NT2/D1 (cell line): ENCODE measurements around the gene PURA.

Experiments used
- SUZ12 ChIP-seq: IDR thresholded peaks from 2 replicates; pipeline ENCODE4 v1.6.1; 2011; ENCODE audit not compliant: insufficient read length, insufficient read depth; ENCODE audit errors: extremely low read depth
- YY1 ChIP-seq: IDR thresholded peaks from 2 replicates; pipeline ENCODE4 v1.6.1; 2011; ENCODE audit not compliant: insufficient read length, insufficient read depth
- ZNF274 ChIP-seq: IDR thresholded peaks from 2 replicates; pipeline ENCODE4 v1.6.1; 2011; ENCODE audit warnings: mild to moderate bottlenecking, low read depth, low read length

DNA sequence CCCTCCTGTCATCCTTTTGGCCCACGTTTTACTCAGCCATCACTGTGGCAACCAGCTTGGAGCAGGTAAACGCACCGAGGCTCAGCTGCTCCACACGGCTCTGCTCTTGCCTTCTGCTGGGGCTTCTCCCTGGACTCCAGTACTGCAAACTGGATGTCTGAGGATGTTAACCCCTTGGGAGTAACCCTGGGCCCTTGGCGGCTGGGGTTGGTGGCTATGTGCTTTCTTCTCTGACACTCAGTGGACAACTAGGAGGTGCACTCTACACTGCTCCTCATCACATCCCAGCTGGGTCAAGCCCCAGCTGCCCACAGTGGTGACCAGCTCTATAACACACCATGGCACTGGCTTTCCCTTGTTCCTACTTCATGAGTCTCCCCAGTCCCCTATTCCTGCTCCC lies 48.9 kb downstream of the PURA start:
- TF ChIP-seq YY1 (no peak), ZNF274 (no peak), SUZ12 (no peak)
